ENCODE data around the gene HOXD9.

Gene HOXD9

GRCh38 chr2:176080540-176081375 is 41.8 kb upstream of the HOXD9 start:
- Histone ChIP-seq H3K36me3 (ENCODE audit: insufficient read depth, low read length) (no peaks in the 10 kb centered on the region), H3K27me3 (ENCODE audit: insufficient read depth, low read length, poor library complexity, severe bottlenecking) (no peaks in the 10 kb centered on the region), H3K9ac (ENCODE audit: low read depth, low read length, poor library complexity, severe bottlenecking) (no peak overlapping the region), H3K4me2 (ENCODE audit: low read depth, low read length, poor library complexity, severe bottlenecking) (no peak overlapping the region), H2AFZ (ENCODE audit: low read length) (no peak overlapping the region), H4K20me1 (ENCODE audit: insufficient read depth, low read length, poor library complexity, severe bottlenecking) (no peaks in the 10 kb centered on the region), H3K9me3 (ENCODE audit: insufficient read depth, low read depth, low read length) (no peaks in the 10 kb centered on the region), H3K9me2 (replicated peaks; ENCODE audit: low read depth, low read length) (no peaks in the 10 kb centered on the region), H3K4me3 (ENCODE audit: low read length, poor library complexity, severe bottlenecking) (no peak overlapping the region), H3F3A (ENCODE audit: low read depth) (no peaks in the 10 kb centered on the region), H3K79me2 (ENCODE audit: insufficient read depth, low read length) (no peaks in the 10 kb centered on the region), H3K4me1 (ENCODE audit: insufficient read depth, low read length, poor library complexity, severe bottlenecking) (no peaks in the 10 kb centered on the region)
- TF ChIP-seq CTCF (conservative IDR thresholded peaks at IDR 0.05; ENCODE audit: low read length) (no peak), EZH2phosphoT487 (IDR thresholded peaks at IDR 0.05; ENCODE audit: borderline replicate concordance) (no peak)

GRCh38 chr2:176081376-176081836 is 41.1 kb upstream of the HOXD9 start:
- Histone ChIP-seq H3K36me3 (ENCODE audit: insufficient read depth, low read length) (no peaks in the 10 kb centered on the region), H3K79me2 (ENCODE audit: insufficient read depth, low read length) (no peaks in the 10 kb centered on the region), H3F3A (ENCODE audit: low read depth) (no peaks in the 10 kb centered on the region), H3K9me2 (replicated peaks; ENCODE audit: low read depth, low read length) (no peaks in the 10 kb centered on the region), H2AFZ (ENCODE audit: low read length) (no peak overlapping the region), H3K4me2 (ENCODE audit: low read depth, low read length, poor library complexity, severe bottlenecking) (no peak overlapping the region), H3K9ac (ENCODE audit: low read depth, low read length, poor library complexity, severe bottlenecking) (no peak overlapping the region), H4K20me1 (ENCODE audit: insufficient read depth, low read length, poor library complexity, severe bottlenecking) (no peaks in the 10 kb centered on the region), H3K4me3 (ENCODE audit: low read length, poor library complexity, severe bottlenecking) (no peak overlapping the region), H3K9me3 (ENCODE audit: insufficient read depth, low read depth, low read length) (no peaks in the 10 kb centered on the region), H3K27me3 (ENCODE audit: insufficient read depth, low read length, poor library complexity, severe bottlenecking) (no peaks in the 10 kb centered on the region), H3K4me1 (ENCODE audit: insufficient read depth, low read length, poor library complexity, severe bottlenecking) (no peaks in the 10 kb centered on the region)
- TF ChIP-seq CTCF (conservative IDR thresholded peaks at IDR 0.05; ENCODE audit: low read length) (no peak), EZH2phosphoT487 (IDR thresholded peaks at IDR 0.05; ENCODE audit: borderline replicate concordance) (no peak)

- no peak overlapping the region for H3K4me2 ChIP-seq (ENCODE audit: low read depth, low read length, poor library complexity, severe bottlenecking)
- H3K9ac ChIP-seq (ENCODE audit: low read depth, low read length, poor library complexity, severe bottlenecking), result no peak overlapping the region
- H3K79me2 ChIP-seq (ENCODE audit: insufficient read depth, low read length), result no peaks in the 10 kb centered on the region
- H3K4me1 ChIP-seq (ENCODE audit: insufficient read depth, low read length, poor library complexity, severe bottlenecking), result no peaks in the 10 kb centered on the region
- H3K27me3 ChIP-seq (ENCODE audit: insufficient read depth, low read length, poor library complexity, severe bottlenecking), result no peaks in the 10 kb centered on the region
- no peak overlapping the region for H3K4me3 ChIP-seq (ENCODE audit: low read length, poor library complexity, severe bottlenecking)
- no peaks in the 10 kb centered on the region for H4K20me1 ChIP-seq (ENCODE audit: insufficient read depth, low read length, poor library complexity, severe bottlenecking)
- H3F3A ChIP-seq (ENCODE audit: low read depth), result no peaks in the 10 kb centered on the region
- H2AFZ ChIP-seq (ENCODE audit: low read length), result no peak overlapping the region
- no peaks in the 10 kb centered on the region for H3K36me3 ChIP-seq (ENCODE audit: insufficient read depth, low read length)
- TF ChIP-seq EZH2phosphoT487 (IDR thresholded peaks at IDR 0.05; ENCODE audit: borderline replicate concordance), result no peak
- TF ChIP-seq CTCF (conservative IDR thresholded peaks at IDR 0.05; ENCODE audit: low read length), result no peak
- no peaks in the 10 kb centered on the region for H3K9me3 ChIP-seq (ENCODE audit: insufficient read depth, low read depth, low read length)
- H3K9me2 ChIP-seq (replicated peaks; ENCODE audit: low read depth, low read length), result no peaks in the 10 kb centered on the region
Measured at GRCh38 chr2:176081837-176082524, 40.5 kb upstream of the HOXD9 start.

Measured in Loucy (cell line).